ENCODE results near the gene EFHC2.

The EFHC2 gene

DNA sequence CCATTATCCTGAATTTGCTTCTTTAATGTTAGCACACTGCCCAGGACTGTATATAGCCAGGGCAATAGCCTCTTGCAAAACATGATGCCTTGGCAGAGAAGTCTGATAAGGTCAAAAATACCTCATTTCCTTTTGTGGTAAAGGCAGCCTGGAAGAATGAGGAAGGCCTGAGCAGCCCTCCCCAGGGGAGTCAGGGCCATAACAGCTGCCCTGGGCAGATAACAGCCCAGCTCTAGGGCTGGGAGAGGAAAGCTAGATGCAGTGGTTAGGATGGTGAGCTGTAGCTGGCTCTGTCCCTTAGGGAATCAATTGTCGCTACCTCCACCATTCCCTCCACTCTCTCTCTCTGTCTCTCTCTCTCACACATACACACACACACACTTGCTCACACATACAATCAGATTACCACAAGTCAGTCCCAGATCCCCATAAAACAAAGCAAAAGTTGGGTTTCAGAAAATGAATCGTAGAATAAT lies 29.2 kb downstream of the EFHC2 start:
- Mint-ChIP-seq H3K4me1 (peaks cover 7% of the 10 kb centered on the region), H3K27me3 (no peaks in the 10 kb centered on the region), H3K36me3 (no peaks in the 10 kb centered on the region), H3K4me3 (no peak overlapping the region), H3K27ac (peak overlapping the region; percentile 47), H3K9me3 (no peaks in the 10 kb centered on the region)
- ATAC-seq, result peak; percentile 78

DNA sequence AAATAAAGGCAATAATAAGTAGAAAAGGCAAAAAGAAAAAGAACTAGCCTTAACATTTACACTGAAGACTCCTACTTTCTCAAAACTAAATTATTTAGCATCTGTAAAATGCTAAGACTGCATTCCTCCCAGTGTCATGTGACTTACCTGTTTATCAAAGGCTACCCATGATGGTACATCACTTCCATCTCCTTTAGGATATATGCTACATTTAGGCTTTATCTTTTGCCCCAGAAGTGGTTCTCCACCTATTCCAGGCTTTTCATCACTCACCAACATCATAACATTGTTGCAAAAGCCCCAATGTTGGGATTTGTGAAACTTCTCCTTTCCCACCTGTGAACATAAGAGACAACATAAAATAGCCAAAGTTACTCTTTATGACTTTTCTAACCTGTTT lies 31.1 kb downstream of the EFHC2 start:
- no peak overlapping the region for H3K27ac Mint-ChIP-seq
- H3K4me3 Mint-ChIP-seq, result no peak overlapping the region
- H3K4me1 Mint-ChIP-seq, result peaks cover 7% of the 10 kb centered on the region
- no peaks in the 10 kb centered on the region for H3K27me3 Mint-ChIP-seq
- no peaks in the 10 kb centered on the region for H3K9me3 Mint-ChIP-seq
- ATAC-seq, result no peak
- H3K36me3 Mint-ChIP-seq, result no peaks in the 10 kb centered on the region

DNA sequence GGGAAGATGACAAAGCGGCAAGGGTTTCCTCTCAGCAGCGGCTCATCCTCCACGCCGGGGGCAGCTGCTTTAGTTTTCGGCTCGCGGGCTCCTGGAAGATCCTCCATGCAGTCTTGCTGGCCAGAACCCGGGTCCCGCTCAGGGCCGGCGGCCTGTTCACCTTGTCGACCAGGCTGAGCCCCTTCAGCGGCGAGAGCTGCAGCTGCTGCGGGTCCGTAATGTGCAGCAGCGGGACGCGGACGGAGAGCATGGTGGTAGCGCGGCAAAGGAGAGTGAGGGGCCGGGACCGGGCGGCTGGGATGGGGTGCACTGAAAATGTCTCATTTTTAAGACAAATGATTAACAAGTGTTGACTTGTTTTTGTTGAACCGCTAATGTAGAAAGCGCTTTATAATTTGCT lies 33.2 kb downstream of the EFHC2 start:
- Mint-ChIP-seq H3K4me1 (peaks cover 7% of the 10 kb centered on the region), H3K36me3 (no peaks in the 10 kb centered on the region), H3K4me3 (no peak overlapping the region)

DNA sequence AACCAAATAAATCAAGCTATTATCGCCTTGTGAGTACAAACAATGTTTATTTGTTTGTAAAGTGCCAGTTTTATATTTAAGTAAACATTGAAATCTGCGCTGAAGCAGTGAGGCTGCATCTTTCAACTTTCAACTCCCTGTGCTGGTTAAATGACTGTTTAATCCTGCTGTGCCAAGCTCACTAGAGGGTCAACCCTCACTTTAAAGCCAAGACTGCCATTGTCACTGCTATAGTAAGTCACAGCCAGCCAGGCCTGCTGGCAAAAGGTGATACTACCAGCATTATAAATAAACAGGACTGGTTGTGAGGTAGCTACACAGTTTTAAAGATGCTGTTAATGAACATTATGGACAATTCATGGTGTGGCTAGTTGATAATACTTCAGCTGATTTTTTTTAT lies 34.6 kb downstream of the EFHC2 start:
- H3K27ac Mint-ChIP-seq, result no peak overlapping the region
- H3K9me3 Mint-ChIP-seq, result no peaks in the 10 kb centered on the region
- H3K4me3 Mint-ChIP-seq, result no peak overlapping the region
- no peaks in the 10 kb centered on the region for H3K27me3 Mint-ChIP-seq
- no peaks in the 10 kb centered on the region for H3K4me1 Mint-ChIP-seq
- no peaks in the 10 kb centered on the region for H3K36me3 Mint-ChIP-seq
- ATAC-seq, result no peak

More for the DNA sequence above, 33.2 kb downstream of the EFHC2 start:
- no peak for ATAC-seq
- no peaks in the 10 kb centered on the region for H3K27me3 Mint-ChIP-seq
- no peaks in the 10 kb centered on the region for H3K9me3 Mint-ChIP-seq
- no peak overlapping the region for H3K27ac Mint-ChIP-seq

DNA sequence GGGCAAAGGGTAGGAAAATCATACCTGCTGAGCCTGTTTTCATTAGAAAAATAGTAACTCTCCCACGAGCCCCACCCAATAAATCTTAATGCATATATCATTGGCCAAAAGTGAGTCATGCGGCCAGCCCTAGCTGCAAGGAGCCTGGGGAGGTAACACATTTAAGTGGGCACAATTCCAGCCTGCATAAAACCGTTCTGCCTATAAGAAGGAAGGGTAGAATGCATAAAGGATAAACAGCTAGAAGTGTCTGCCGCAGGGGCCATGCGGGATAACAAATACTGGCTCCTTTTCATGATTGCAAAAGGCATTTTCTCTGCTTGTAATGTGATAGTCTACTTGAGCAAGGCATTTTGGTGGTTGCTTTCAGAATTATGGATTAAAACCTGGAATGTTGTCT lies 37.1 kb downstream of the EFHC2 start:
- no peaks in the 10 kb centered on the region for H3K27me3 Mint-ChIP-seq
- H3K4me3 Mint-ChIP-seq, result no peak overlapping the region
- no peak for ATAC-seq
- no peak overlapping the region for H3K27ac Mint-ChIP-seq
- no peaks in the 10 kb centered on the region for H3K4me1 Mint-ChIP-seq
- no peaks in the 10 kb centered on the region for H3K9me3 Mint-ChIP-seq
- no peaks in the 10 kb centered on the region for H3K36me3 Mint-ChIP-seq

DNA sequence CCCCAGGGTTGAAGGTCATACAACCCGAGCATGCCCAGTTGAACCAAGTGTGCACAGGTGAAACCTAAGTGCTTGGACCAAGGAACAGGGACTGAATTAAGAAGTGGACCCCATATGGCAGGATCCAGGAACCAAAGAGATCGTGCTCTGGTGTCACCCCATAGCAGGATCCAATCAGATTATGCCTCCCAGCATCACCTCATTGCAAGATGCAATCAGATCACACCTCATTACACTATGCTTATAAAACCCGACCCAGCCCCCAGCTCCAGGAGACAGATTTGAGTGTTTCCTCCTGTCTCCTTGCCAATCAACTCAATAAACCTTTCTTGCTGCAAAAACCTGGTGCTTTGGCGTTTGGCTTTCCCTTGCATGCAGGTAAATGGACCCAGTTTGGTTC lies 37.6 kb downstream of the EFHC2 start:
- H3K4me3 Mint-ChIP-seq, result no peak overlapping the region
- no peaks in the 10 kb centered on the region for H3K4me1 Mint-ChIP-seq
- no peaks in the 10 kb centered on the region for H3K36me3 Mint-ChIP-seq
- no peak overlapping the region for H3K27ac Mint-ChIP-seq
- no peak for ATAC-seq
- no peaks in the 10 kb centered on the region for H3K9me3 Mint-ChIP-seq
- no peaks in the 10 kb centered on the region for H3K27me3 Mint-ChIP-seq

DNA sequence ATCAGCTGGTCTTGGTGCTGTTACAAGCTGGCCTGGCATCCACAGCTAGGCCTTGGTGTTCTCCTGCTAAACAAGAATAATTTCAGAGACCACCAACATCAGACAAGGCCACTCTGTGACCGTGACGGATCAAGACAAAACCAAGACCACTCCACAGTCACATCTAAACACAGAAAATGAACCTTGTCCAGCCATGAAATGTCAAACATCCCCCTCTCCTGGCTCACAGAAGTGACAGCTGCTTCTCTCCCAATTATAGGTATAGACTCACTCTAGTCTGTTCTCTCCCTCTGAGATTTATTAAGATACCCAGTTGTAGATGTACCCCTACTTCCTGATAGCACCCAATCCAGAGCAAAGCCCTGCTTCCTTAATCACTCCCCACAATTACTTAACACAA lies 40.4 kb downstream of the EFHC2 start:
- Mint-ChIP-seq H3K4me1 (no peaks in the 10 kb centered on the region), H3K27ac (no peak overlapping the region), H3K9me3 (no peaks in the 10 kb centered on the region), H3K36me3 (no peaks in the 10 kb centered on the region), H3K27me3 (no peaks in the 10 kb centered on the region), H3K4me3 (no peak overlapping the region)
- no peak for ATAC-seq

DNA sequence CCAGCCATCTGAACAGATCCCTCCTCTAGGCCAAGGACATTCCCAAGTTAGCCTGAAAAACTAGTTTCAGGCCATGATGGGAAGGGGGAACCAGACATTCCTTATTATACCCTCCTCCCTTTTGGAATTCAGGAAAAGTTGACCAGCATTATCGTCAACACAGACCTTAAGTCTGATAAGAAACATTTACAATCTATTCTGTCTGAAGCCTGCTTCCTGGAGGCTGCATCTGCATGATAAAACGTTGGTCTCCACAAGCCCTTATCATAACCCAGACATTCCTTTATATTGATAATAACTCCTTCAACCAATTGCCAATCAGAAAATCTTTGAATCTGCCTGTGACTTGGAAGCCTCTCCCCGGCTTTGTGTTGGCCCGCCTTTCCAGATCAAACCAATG lies 44.3 kb downstream of the EFHC2 start:
- H3K27ac Mint-ChIP-seq, result no peak overlapping the region
- no peak for ATAC-seq
- no peaks in the 10 kb centered on the region for H3K4me1 Mint-ChIP-seq
- peaks cover 9% of the 10 kb centered on the region for H3K27me3 Mint-ChIP-seq
- no peaks in the 10 kb centered on the region for H3K9me3 Mint-ChIP-seq
- H3K4me3 Mint-ChIP-seq, result no peak overlapping the region
- H3K36me3 Mint-ChIP-seq, result no peaks in the 10 kb centered on the region

DNA sequence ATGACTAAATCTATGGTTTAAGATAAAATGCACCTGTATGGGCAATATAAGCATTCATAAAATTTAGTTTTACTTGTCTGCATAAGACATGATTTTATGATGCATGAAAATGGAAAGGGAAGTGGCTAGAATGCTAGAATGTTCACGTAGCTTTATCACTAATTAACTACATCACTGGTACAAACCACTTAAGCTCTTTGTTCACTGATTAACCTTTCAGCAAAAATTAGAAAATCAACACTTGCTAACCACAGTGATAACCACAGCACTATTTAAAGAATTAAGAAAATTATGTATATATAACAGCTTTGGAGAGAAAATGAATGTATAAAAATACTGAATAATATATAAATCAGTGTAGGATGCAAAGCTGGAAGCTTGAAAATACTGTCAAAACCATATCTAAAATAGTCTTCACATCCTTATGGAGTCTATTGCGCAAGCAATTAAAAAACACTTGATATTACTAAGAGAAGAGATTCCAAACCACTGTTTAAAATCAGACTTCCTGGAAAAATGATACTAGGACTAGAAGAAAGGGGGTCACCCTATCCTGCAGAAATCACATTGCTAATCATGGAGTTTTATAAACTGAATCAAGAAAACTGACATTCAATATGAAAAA lies 51.9 kb downstream of the EFHC2 start:
- Mint-ChIP-seq H3K4me3 (no peak overlapping the region), H3K36me3 (no peaks in the 10 kb centered on the region), H3K27ac (no peak overlapping the region), H3K4me1 (no peaks in the 10 kb centered on the region), H3K9me3 (no peaks in the 10 kb centered on the region), H3K27me3 (peaks cover 9% of the 10 kb centered on the region)
- no peak for ATAC-seq

DNA sequence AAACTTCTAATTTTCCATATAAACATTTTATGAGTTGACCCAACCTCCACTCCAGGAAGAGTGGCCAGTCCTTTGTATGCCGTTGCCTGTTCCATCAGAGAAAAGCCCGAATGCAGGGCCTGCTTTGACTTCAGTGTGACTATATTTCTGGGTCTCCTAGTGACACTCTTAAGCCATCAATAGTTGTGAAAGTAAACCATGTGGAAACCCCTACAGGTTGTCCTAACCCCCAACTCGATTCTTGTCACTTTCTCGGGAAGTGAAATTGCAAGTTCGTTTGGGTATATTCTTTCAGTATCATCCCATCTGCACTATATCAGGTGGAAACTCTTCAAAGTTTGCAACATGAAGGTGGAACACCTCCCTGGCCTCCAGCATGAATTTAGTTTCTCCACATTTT lies 52.8 kb downstream of the EFHC2 start:
- Mint-ChIP-seq H3K9me3 (no peaks in the 10 kb centered on the region), H3K27ac (no peak overlapping the region), H3K4me1 (no peaks in the 10 kb centered on the region), H3K27me3 (peaks cover 9% of the 10 kb centered on the region), H3K4me3 (no peak overlapping the region), H3K36me3 (no peaks in the 10 kb centered on the region)
- no peak for ATAC-seq

DNA sequence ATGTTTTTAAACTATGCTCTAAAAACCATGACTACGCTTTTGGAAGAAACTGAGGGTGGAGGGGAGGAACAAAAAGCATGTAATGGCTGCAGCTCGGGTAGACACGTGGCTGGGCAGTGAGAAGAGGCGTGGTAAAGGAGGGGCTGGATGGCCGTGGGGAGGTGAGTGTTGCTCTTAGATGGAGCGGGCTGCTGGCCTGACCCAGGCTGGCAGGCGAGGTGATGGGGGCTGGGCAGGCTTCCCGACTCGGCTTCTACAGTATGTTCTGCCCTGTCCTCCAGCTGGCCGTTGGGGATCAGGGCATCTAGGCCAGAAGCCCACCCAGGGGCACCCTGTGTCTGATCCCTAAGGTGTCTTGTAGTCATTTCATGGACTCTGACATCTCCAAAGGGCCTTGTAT lies 60.7 kb downstream of the EFHC2 start:
- ATAC-seq, result no peak
- no peaks in the 10 kb centered on the region for H3K27me3 Mint-ChIP-seq
- H3K9me3 Mint-ChIP-seq, result no peaks in the 10 kb centered on the region
- no peak overlapping the region for H3K27ac Mint-ChIP-seq
- no peak overlapping the region for H3K4me3 Mint-ChIP-seq
- H3K4me1 Mint-ChIP-seq, result no peaks in the 10 kb centered on the region
- no peaks in the 10 kb centered on the region for H3K36me3 Mint-ChIP-seq

DNA sequence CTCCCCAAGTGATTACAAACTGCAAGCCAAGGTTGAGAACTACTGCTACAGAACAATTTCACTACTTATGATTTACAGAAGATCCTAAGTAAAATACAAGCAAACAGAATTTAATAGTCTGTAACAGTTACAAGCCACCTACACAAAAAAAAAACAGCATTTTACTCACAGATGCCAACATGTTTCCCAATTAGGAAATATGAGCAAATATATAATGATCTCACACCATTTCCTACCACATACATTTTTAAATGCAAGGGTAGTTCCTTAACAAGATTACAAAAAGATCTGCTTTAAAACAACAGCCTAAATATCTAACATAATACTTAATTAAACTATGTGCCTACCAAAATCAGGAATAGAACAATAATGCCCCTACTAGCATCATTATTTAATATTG lies 63.4 kb downstream of the EFHC2 start:
- H3K9me3 Mint-ChIP-seq, result no peaks in the 10 kb centered on the region
- H3K27me3 Mint-ChIP-seq, result no peaks in the 10 kb centered on the region
- no peaks in the 10 kb centered on the region for H3K4me1 Mint-ChIP-seq
- no peak overlapping the region for H3K27ac Mint-ChIP-seq
- H3K36me3 Mint-ChIP-seq, result no peaks in the 10 kb centered on the region
- ATAC-seq, result no peak
- no peak overlapping the region for H3K4me3 Mint-ChIP-seq

DNA sequence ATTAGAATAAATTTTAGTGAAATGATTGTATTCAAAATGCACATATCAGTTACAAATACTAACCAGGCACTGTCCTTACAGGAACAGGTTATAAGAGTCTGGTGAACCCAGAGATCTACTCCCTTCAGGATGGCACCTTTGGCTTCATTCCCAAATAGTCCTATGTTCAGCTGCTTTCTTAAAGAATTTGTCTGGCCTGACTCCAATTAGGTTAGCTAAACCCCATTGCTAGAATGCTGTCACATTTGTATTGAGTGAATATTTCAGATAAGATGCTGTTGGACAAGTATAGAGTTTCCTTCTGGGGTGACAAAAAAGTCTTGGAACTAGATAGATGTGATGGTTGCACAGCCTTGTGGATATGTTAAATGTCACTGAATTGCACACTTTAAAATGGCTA lies 69.4 kb downstream of the EFHC2 start:
- ATAC-seq, result no peak
- no peaks in the 10 kb centered on the region for H3K9me3 Mint-ChIP-seq

DNA sequence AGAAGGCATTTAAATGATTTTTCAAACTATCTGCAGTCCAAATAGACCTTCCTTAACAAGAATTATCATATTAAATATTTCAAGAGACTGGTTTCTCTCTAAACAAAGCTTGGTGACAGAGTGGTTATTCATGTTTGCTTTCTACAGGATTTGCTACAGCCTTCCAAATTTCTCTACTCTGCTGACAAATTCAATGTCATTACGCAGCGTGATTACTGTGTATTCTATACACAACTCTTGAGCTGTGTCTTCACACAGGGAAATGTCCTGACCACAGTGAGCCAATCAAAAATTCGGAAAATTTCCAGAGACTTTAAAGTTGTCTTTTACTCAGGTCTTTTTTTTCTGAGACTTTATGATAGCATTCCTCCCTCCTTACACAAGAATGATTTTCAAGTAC lies 75.6 kb downstream of the EFHC2 start:
- H3K4me1 Mint-ChIP-seq, result no peaks in the 10 kb centered on the region
- H3K36me3 Mint-ChIP-seq, result no peaks in the 10 kb centered on the region
- no peak overlapping the region for H3K4me3 Mint-ChIP-seq
- ATAC-seq, result no peak
- no peaks in the 10 kb centered on the region for H3K9me3 Mint-ChIP-seq
- no peaks in the 10 kb centered on the region for H3K27me3 Mint-ChIP-seq
- no peak overlapping the region for H3K27ac Mint-ChIP-seq

More for the DNA sequence above, 69.4 kb downstream of the EFHC2 start:
- H3K4me3 Mint-ChIP-seq, result no peak overlapping the region
- H3K36me3 Mint-ChIP-seq, result no peaks in the 10 kb centered on the region
- H3K4me1 Mint-ChIP-seq, result no peaks in the 10 kb centered on the region
- H3K27me3 Mint-ChIP-seq, result no peaks in the 10 kb centered on the region
- no peak overlapping the region for H3K27ac Mint-ChIP-seq

DNA sequence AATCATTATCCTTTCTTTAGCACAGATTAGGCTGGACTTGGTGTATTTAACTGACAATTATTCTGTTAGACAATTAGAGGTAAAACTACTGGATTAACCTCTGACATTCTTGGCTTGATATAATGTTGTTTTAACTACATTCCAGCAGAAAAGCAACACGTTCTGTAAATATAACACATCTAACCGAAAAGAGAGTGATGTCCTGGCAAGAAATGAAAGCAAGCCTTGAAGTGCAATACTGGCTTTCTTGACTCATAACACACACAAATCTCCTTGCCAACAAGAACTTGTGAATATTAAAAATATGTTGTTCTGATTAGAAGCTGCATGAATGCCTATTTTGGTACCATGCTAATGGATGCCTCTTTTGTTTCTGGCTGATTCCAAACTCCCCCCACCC lies 76.4 kb downstream of the EFHC2 start:
- Mint-ChIP-seq H3K36me3 (no peaks in the 10 kb centered on the region), H3K27ac (no peak overlapping the region), H3K4me1 (no peaks in the 10 kb centered on the region), H3K9me3 (no peaks in the 10 kb centered on the region), H3K4me3 (no peak overlapping the region), H3K27me3 (no peaks in the 10 kb centered on the region)
- ATAC-seq, result no peak

DNA sequence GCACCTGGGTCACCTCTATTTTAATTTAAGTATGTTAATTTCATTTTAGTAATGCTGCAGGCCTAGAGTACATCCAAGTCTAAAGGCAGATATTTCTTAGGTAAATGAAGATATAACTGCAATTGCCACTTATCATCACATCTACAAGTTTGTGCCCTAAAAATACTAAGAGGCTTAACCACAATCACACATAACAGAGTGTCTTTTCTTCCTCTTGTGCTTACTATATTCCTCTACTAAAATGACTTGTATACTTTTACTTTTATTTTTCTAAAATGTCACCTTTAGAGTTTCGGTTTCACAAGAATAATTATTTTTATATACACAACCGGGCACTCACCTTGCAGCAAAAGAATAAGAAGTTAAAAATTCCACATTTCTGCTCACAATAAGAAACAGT lies 77.9 kb downstream of the EFHC2 start:
- Mint-ChIP-seq H3K27ac (no peak overlapping the region), H3K4me1 (no peaks in the 10 kb centered on the region), H3K36me3 (no peaks in the 10 kb centered on the region), H3K4me3 (no peak overlapping the region), H3K9me3 (no peaks in the 10 kb centered on the region), H3K27me3 (no peaks in the 10 kb centered on the region)
- no peak for ATAC-seq

DNA sequence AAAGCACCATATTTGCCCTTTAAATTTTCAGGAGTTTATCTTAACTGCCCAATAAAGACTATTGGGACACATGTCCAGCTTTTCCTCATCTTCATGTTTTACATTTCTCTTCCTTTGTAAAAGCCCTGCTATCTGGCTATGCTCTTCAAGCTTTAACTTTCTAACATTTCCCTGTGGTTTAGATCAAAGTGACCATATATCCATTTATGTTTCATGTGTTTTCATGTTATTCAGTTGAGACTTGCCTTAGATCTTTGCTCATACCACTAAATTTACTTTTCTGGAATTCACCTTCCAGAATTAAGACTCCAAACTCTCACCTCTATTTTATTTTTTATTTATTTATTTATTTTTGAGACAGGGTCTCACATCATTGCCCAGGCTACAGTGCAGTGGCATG lies 78.5 kb downstream of the EFHC2 start:
- Mint-ChIP-seq H3K36me3 (no peaks in the 10 kb centered on the region), H3K4me3 (no peak overlapping the region), H3K4me1 (no peaks in the 10 kb centered on the region), H3K27ac (no peak overlapping the region), H3K27me3 (no peaks in the 10 kb centered on the region), H3K9me3 (no peaks in the 10 kb centered on the region)
- ATAC-seq, result no peak

Data from stimulated activated memory B cell treated with anti-CD40 and anti-IgM and Interleukin-4, amounts not matched to agents 10 μg/mL and 1 μg/mL and 100 μg/mL, for 72 hours (primary cell).